GM18907 (cell line): ENCODE data around the gene UBA3.

ENCODE experiments used
- ATAC-seq: cut with Tn5 transposase; IDR thresholded peaks from one replicate; pipeline ENCODE4 v1.9.1; 2021; ENCODE audit warnings: mild to moderate bottlenecking, moderate library complexity; ENCODE audit not compliant: unreplicated experiment

Gene UBA3

GRCh38 chr3:69072928-69073327, 7.2 kb downstream of the UBA3 start:
- ATAC-seq = no peak

- ATAC-seq = no peak
These were observed 14.0 kb downstream of the UBA3 start for GRCh38 chr3:69066121-69066520.

GRCh38 chr3:69065318-69065964, 14.7 kb downstream of the UBA3 start:
- no peak for ATAC-seq

GRCh38 chr3:69063636-69064035, 16.5 kb downstream of the UBA3 start:
- ATAC-seq = no peak

- ATAC-seq = no peak
These were observed 20.5 kb downstream of the UBA3 start for GRCh38 chr3:69059688-69060087.

- ATAC-seq = no peak
These were observed 21.3 kb downstream of the UBA3 start for GRCh38 chr3:69058947-69059224.

GRCh38 chr3:69058180-69058946, 21.8 kb downstream of the UBA3 start:
- peak; percentile 99 for ATAC-seq

GRCh38 chr3:69052472-69052898, 27.7 kb downstream of the UBA3 start:
- ATAC-seq = peak; percentile 15

- peak; percentile 96 for ATAC-seq
These were observed 28.3 kb downstream of the UBA3 start, which contains the start of gene TMF1 for GRCh38 chr3:69051756-69052471. Gene TMF1 (minus strand): TSS chr3:69052333. CDS start chr3:69052086, 247 bp downstream.

GRCh38 chr3:69048990-69049389, 31.2 kb downstream of the UBA3 start:
- ATAC-seq = no peak

GRCh38 chr3:69044608-69045007, 35.6 kb downstream of the UBA3 start:
- no peak for ATAC-seq

- no peak for ATAC-seq
These were observed 46.7 kb downstream of the UBA3 start for GRCh38 chr3:69033470-69033869.

- no peak for ATAC-seq
These were observed 47.4 kb downstream of the UBA3 start for GRCh38 chr3:69032737-69033136.

- no peak for ATAC-seq
These were observed 48.0 kb downstream of the UBA3 start for GRCh38 chr3:69032142-69032541.

- no peak for ATAC-seq
These were observed 48.5 kb downstream of the UBA3 start for GRCh38 chr3:69031635-69032034.

GRCh38 chr3:69020857-69021256, 59.3 kb downstream of the UBA3 start:
- ATAC-seq = no peak

GRCh38 chr3:69020424-69020823, 59.7 kb downstream of the UBA3 start:
- ATAC-seq = peak; percentile 45

GRCh38 chr3:69016901-69017300, 63.3 kb downstream of the UBA3 start:
- ATAC-seq = no peak

GRCh38 chr3:69016102-69016501, 64.1 kb downstream of the UBA3 start:
- no peak for ATAC-seq

- no peak for ATAC-seq
These were observed 66.1 kb downstream of the UBA3 start for GRCh38 chr3:69014022-69014580.

GRCh38 chr3:69013253-69014021, 66.7 kb downstream of the UBA3 start, which contains the start of gene EOGT:
Gene EOGT (minus strand): TSS chr3:69013684. CDS start chr3:69009846, 3,838 bp downstream.
- ATAC-seq = peak; percentile 88
